H1 (cell line): ENCODE results near the gene IER3IP1.

Source experiments
- CTCF ChIP-seq, 3 experiments: IDR thresholded peaks; 1 replicate in 2 of 3; 2 replicates in 1 of 3; pipeline versions ENCODE4 v1.5.1 to v1.6.1; 2011; ENCODE audit warnings: low read length in 3 of 3, mild to moderate bottlenecking in 3 of 3, inconsistent platforms in 2 of 3, low read depth in 1 of 3, moderate library complexity in 1 of 3; ENCODE audit not compliant: insufficient read depth in 1 of 3; ENCODE audit errors: control extremely low read depth in 1 of 3
- EP300 ChIP-seq, 2 experiments: IDR thresholded peaks; 1 replicate in 1 of 2; 2 replicates in 1 of 2; pipeline ENCODE4 v1.6.1; 2011 to 2012; ENCODE audit warnings: low read depth in 2 of 2, low read length in 2 of 2, mild to moderate bottlenecking in 2 of 2, borderline replicate concordance in 1 of 2, inconsistent platforms in 1 of 2, moderate library complexity in 1 of 2
- EZH2 ChIP-seq: fragments of 200-600 bp; sonication (generic); IDR thresholded peaks from 2 replicates; pipeline ENCODE4 v1.7.1; 2012; ENCODE audit warnings: low read depth, mild to moderate bottlenecking, moderate library complexity, low read length, inconsistent platforms; ENCODE audit not compliant: severe bottlenecking
- FOSL1 ChIP-seq: IDR thresholded peaks from 2 replicates; pipeline ENCODE4 v1.6.1; 2011; ENCODE audit warnings: mild to moderate bottlenecking, low read depth, low read length, moderate library complexity; ENCODE audit not compliant: insufficient read depth
- POLR2A ChIP-seq, 2 experiments: IDR thresholded peaks; 1 replicate in 1 of 2; 2 replicates in 1 of 2; pipeline ENCODE4 v1.6.1; 2011; ENCODE audit warnings: low read depth in 2 of 2, low read length in 2 of 2, mild to moderate bottlenecking in 2 of 2; ENCODE audit errors: control extremely low read depth in 1 of 2
- POLR2AphosphoS5 ChIP-seq: IDR thresholded peaks from 2 replicates; pipeline ENCODE4 v1.6.1; 2011; ENCODE audit warnings: low read depth, low read length
- RAD21 ChIP-seq, 2 experiments: IDR thresholded peaks in 1 of 2; conservative IDR thresholded peaks in 1 of 2; 2 replicates each; pipeline ENCODE4 v1.6.1; 2011; ENCODE audit warnings: low read depth in 2 of 2, low read length in 2 of 2, improper control_type of control experiment in 1 of 2, inconsistent platforms in 1 of 2, mild to moderate bottlenecking in 1 of 2, moderate library complexity in 1 of 2
- RFX5 ChIP-seq: IDR thresholded peaks from 2 replicates; pipeline ENCODE4 v1.6.1; 2011; ENCODE audit warnings: low read depth, low read length, improper control_type of control experiment, borderline replicate concordance
- SIN3A ChIP-seq, 2 experiments: IDR thresholded peaks in 1 of 2; conservative IDR thresholded peaks in 1 of 2; 2 replicates each; pipeline ENCODE4 v1.6.1; 2011 to 2012; ENCODE audit warnings: low read length in 2 of 2, improper control_type of control experiment in 1 of 2, low read depth in 1 of 2, mild to moderate bottlenecking in 1 of 2
- SUZ12 ChIP-seq: fragments of 200-600 bp; sonication (generic); IDR thresholded peaks from 2 replicates; pipeline ENCODE4 v1.6.1; 2012; ENCODE audit warnings: mild to moderate bottlenecking, inconsistent platforms, low read length, moderate library complexity, mixed read lengths
- TAF7 ChIP-seq: optimal IDR thresholded peaks from 2 replicates; pipeline ENCODE3; 2011; ENCODE audit warnings: low read depth, mild to moderate bottlenecking, inconsistent platforms, low read length, moderate library complexity, borderline replicate concordance
- USF2 ChIP-seq: IDR thresholded peaks from 2 replicates; pipeline ENCODE4 v1.6.1; 2011; ENCODE audit warnings: low read length, improper control_type of control experiment
- ZNF274 ChIP-seq: IDR thresholded peaks from 2 replicates; pipeline ENCODE4 v1.7.0; 2012; ENCODE audit warnings: low read length, borderline replicate concordance; ENCODE audit errors: extremely low read depth

GRCh38 chr18:47115205-47115604 is 61.0 kb downstream of the IER3IP1 start:
- TF ChIP-seq RAD21 (IDR thresholded peaks at IDR 0.05 in 1 of 2, conservative IDR thresholded peaks at IDR 0.05 in 1 of 2; ENCODE audit: low read depth in 2 of 2, low read length in 2 of 2) (no peak), USF2 (no peak), CTCF (IDR thresholded peaks at IDR 0.05; ENCODE audit: control extremely low read depth in 1 of 3, insufficient read depth in 1 of 3, low read depth in 1 of 3, low read length in 3 of 3) (no peak), POLR2AphosphoS5 (no peak), EZH2 (no peak), POLR2A (IDR thresholded peaks at IDR 0.05; ENCODE audit: control extremely low read depth in 1 of 2, low read depth in 2 of 2, low read length in 2 of 2) (no peak), ZNF274 (no peak), TAF7 (no peak), EP300 (IDR thresholded peaks at IDR 0.05; ENCODE audit: borderline replicate concordance in 1 of 2, low read depth in 2 of 2, low read length in 2 of 2) (no peak), SUZ12 (no peak), FOSL1 (no peak), RFX5 (no peak), SIN3A (conservative IDR thresholded peaks at IDR 0.05 in 1 of 2, IDR thresholded peaks at IDR 0.05 in 1 of 2; ENCODE audit: low read depth in 1 of 2, low read length in 2 of 2) (no peak)
